HepG2 (cell line): ENCODE data around the gene PVR. TPM values are rescaled to one million over a fixed set of nuclear protein-coding genes. Genes with fewer than 3 reads are reported as not detected.

Experiments
- ARID3A ChIP-seq: IDR thresholded peaks from 2 replicates; pipeline ENCODE4 v1.6.1; 2012; ENCODE audit warnings: low read depth, low read length, improper control_type of control experiment
- FOXP4 ChIP-seq: sonication (generic); formaldehyde crosslinking; IDR thresholded peaks from 2 replicates; pipeline ENCODE4 v1.4.0; 2020; ENCODE audit warnings: missing genetic modification reagents
- KLF13 ChIP-seq: sonication (generic); formaldehyde crosslinking; IDR thresholded peaks from 2 replicates; pipeline ENCODE4 v1.4.0; 2020; ENCODE audit warnings: mild to moderate bottlenecking, missing genetic modification reagents
- MED1 ChIP-seq: sonication (generic); formaldehyde crosslinking; IDR thresholded peaks from 2 replicates; pipeline ENCODE4 v1.4.0; 2020; ENCODE audit warnings: missing genetic modification reagents
- NR2C2 ChIP-seq: sonication (generic); formaldehyde crosslinking; IDR thresholded peaks from 2 replicates; pipeline ENCODE4 v1.4.0; 2020; ENCODE audit warnings: missing genetic modification reagents, mild to moderate bottlenecking, moderate library complexity, borderline replicate concordance
- PHF21A ChIP-seq: sonication (generic); formaldehyde crosslinking; IDR thresholded peaks from 2 replicates; pipeline ENCODE4 v1.5.0; 2020; ENCODE audit warnings: mild to moderate bottlenecking, missing genetic modification reagents
- RCOR2 ChIP-seq: IDR thresholded peaks from 2 replicates; pipeline ENCODE4 v1.6.1; 2016; ENCODE audit warnings: missing biosample characterization, missing genetic modification reagents
- RXRB ChIP-seq: IDR thresholded peaks from 2 replicates; pipeline ENCODE4 v1.6.1; 2016; ENCODE audit warnings: borderline replicate concordance, missing genetic modification reagents, missing compliant biosample characterization
- TRIM22 ChIP-seq: fragments of 450-650 bp; IDR thresholded peaks from 2 replicates; pipeline ENCODE4 v1.6.1; 2017
- XRCC5 ChIP-seq: fragments of 200-400 bp; formaldehyde crosslinking; optimal IDR thresholded peaks from 2 replicates; pipeline ENCODE3; 2017; ENCODE audit warnings: mild to moderate bottlenecking, low read length
- ZNF317 ChIP-seq: sonication (generic); formaldehyde crosslinking; IDR thresholded peaks from 2 replicates; pipeline ENCODE4 v1.5.0; 2020; ENCODE audit warnings: mild to moderate bottlenecking, missing genetic modification reagents
- ZNF605 ChIP-seq: sonication (generic); formaldehyde crosslinking; IDR thresholded peaks from 2 replicates; pipeline ENCODE4 v1.8.0; 2022; ENCODE audit warnings: mild to moderate bottlenecking, missing genetic modification reagents
- ZNF644 ChIP-seq: IDR thresholded peaks from 2 replicates; pipeline ENCODE4 v1.6.1; 2016; ENCODE audit warnings: low read depth
- polyA plus RNA-seq, 8 experiments: library from polyadenylated mRNA; depleted of rRNA in 3 of 8; stranded (reverse) in 7 of 8; unstranded in 1 of 8; fragments of >200 nt; fragmentation: Illumina TruSeq in 4 of 8; extraction: Trizol in 4 of 8; gene quantifications; 2 replicates each; pipeline versions ENCODE4 v1.2.1 to v1.2.3, GENCODE V29; 2011 to 2016; ENCODE audit warnings: low read depth in 4 of 8, missing spikeins in 1 of 8, mixed read lengths in 1 of 8; ENCODE audit not compliant: insufficient read depth in 1 of 8
- total RNA-seq, 5 experiments: library from RNA; depleted of rRNA; stranded (reverse); fragments of >200 nt; fragmentation: Illumina TruSeq; extraction: Trizol; gene quantifications; 2 replicates each; pipeline ENCODE4 v1.2.3, GENCODE V29; 2016; ENCODE audit warnings: low read depth in 1 of 5
- TF ChIP-seq, protein P1 (sequence below): sonication (generic); formaldehyde crosslinking; conservative IDR thresholded peaks from 2 replicates; pipeline ENCODE4 v1.4.0; 2020; ENCODE audit warnings: mild to moderate bottlenecking, missing genetic modification reagents, moderate library complexity
- TF ChIP-seq, protein P2 (sequence below): IDR thresholded peaks from 2 replicates; pipeline ENCODE4 v1.6.1; 2018; ENCODE audit warnings: missing genetic modification reagents

Gene PVR
- total and polyA plus RNA-seq, 2 of the 13 experiments (the other 11 are each of a cell fraction or from before 2014, with no cell fraction given): 43.4 to 46.6 TPM

DNA sequence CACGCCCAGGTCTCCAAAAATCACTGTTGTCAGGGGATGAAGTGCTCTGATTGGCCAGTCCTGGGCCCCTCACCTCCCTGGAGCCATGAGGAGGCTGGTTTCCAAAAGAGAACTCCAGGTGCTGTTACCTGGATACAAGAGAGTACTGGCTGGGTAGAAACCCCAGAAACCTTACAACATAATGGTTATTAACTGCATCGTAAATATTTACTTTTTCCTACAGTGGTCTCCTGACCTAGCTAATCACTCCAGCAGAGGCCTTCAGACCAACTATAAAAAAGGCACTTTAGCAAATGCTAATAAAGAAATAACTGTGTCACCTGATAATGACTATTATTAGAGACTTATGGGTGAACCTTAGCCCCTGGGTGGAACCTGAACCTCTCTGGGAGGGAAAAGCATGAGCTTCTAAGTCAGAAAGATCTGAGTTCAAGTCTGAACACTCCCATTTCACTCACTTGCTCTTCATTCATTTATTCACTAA lies 31.9 kb upstream of the PVR start (continued):
- peak; percentile 58; the same call in 1 of the 2 replicates for TF ChIP-seq FOXP4
- 0 out of 2 replicates have a peak, but pooled peaks have one; percentile 23 for TF ChIP-seq NR2C2 (CRISPR knock-in tag)
- TF ChIP-seq, protein P1, sequence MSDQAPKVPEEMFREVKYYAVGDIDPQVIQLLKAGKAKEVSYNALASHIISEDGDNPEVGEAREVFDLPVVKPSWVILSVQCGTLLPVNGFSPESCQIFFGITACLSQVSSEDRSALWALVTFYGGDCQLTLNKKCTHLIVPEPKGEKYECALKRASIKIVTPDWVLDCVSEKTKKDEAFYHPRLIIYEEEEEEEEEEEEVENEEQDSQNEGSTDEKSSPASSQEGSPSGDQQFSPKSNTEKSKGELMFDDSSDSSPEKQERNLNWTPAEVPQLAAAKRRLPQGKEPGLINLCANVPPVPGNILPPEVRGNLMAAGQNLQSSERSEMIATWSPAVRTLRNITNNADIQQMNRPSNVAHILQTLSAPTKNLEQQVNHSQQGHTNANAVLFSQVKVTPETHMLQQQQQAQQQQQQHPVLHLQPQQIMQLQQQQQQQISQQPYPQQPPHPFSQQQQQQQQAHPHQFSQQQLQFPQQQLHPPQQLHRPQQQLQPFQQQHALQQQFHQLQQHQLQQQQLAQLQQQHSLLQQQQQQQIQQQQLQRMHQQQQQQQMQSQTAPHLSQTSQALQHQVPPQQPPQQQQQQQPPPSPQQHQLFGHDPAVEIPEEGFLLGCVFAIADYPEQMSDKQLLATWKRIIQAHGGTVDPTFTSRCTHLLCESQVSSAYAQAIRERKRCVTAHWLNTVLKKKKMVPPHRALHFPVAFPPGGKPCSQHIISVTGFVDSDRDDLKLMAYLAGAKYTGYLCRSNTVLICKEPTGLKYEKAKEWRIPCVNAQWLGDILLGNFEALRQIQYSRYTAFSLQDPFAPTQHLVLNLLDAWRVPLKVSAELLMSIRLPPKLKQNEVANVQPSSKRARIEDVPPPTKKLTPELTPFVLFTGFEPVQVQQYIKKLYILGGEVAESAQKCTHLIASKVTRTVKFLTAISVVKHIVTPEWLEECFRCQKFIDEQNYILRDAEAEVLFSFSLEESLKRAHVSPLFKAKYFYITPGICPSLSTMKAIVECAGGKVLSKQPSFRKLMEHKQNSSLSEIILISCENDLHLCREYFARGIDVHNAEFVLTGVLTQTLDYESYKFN (CRISPR knock-in tag): peak; percentile 85
- TF ChIP-seq XRCC5: no peak
- peak; percentile 57 for TF ChIP-seq RXRB
- no peak for TF ChIP-seq ZNF644 (CRISPR knock-in tag)
- peak; percentile 45; the same call in 1 of the 2 replicates for TF ChIP-seq MED1
- peak; percentile 41; the same call in 1 of the 2 replicates for TF ChIP-seq RCOR2 (CRISPR knock-in tag)
- TF ChIP-seq ARID3A: peak; percentile 83
- no peak for TF ChIP-seq ZNF317 (CRISPR knock-in tag)
- no peak for TF ChIP-seq ZNF605 (CRISPR knock-in tag)
- TF ChIP-seq KLF13 (CRISPR knock-in tag): no peak
- TF ChIP-seq TRIM22: no peak
- TF ChIP-seq, protein P2, sequence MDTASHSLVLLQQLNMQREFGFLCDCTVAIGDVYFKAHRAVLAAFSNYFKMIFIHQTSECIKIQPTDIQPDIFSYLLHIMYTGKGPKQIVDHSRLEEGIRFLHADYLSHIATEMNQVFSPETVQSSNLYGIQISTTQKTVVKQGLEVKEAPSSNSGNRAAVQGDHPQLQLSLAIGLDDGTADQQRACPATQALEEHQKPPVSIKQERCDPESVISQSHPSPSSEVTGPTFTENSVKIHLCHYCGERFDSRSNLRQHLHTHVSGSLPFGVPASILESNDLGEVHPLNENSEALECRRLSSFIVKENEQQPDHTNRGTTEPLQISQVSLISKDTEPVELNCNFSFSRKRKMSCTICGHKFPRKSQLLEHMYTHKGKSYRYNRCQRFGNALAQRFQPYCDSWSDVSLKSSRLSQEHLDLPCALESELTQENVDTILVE (CRISPR knock-in tag): 0 out of 2 replicates have a peak, but pooled peaks have one; percentile 13
- peak; percentile 59 for TF ChIP-seq PHF21A (CRISPR knock-in tag)
